ENCODE data around the gene TACR1.

The TACR1 gene

DNA sequence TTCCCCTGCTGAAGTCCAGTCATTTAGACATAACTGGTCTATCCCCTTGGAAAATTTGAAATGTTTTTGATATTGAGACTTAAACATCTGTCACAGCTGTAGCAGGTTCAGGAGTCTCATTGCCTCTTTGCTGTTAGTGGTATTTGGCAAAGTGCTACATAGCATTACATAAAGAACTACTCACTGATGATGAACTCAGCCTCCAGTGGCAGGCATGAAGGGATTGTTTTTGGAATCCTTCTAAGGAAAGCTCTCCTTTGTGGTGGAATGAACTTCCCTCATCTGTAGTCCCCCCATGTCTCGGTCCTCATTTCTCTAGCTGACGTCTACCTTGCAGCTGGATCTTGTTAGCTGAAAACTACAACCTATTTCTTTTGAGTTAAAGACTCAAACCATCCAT lies 111.6 kb downstream of the TACR1 start:
- TF ChIP-seq ZFX (IDR thresholded peaks at IDR 0.05; ENCODE audit: borderline replicate concordance), result no peak
- TF ChIP-seq, protein P1, sequence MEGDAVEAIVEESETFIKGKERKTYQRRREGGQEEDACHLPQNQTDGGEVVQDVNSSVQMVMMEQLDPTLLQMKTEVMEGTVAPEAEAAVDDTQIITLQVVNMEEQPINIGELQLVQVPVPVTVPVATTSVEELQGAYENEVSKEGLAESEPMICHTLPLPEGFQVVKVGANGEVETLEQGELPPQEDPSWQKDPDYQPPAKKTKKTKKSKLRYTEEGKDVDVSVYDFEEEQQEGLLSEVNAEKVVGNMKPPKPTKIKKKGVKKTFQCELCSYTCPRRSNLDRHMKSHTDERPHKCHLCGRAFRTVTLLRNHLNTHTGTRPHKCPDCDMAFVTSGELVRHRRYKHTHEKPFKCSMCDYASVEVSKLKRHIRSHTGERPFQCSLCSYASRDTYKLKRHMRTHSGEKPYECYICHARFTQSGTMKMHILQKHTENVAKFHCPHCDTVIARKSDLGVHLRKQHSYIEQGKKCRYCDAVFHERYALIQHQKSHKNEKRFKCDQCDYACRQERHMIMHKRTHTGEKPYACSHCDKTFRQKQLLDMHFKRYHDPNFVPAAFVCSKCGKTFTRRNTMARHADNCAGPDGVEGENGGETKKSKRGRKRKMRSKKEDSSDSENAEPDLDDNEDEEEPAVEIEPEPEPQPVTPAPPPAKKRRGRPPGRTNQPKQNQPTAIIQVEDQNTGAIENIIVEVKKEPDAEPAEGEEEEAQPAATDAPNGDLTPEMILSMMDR (IDR thresholded peaks at IDR 0.05), result no peak
- H3K27ac ChIP-seq, result no peak overlapping the region

DNA sequence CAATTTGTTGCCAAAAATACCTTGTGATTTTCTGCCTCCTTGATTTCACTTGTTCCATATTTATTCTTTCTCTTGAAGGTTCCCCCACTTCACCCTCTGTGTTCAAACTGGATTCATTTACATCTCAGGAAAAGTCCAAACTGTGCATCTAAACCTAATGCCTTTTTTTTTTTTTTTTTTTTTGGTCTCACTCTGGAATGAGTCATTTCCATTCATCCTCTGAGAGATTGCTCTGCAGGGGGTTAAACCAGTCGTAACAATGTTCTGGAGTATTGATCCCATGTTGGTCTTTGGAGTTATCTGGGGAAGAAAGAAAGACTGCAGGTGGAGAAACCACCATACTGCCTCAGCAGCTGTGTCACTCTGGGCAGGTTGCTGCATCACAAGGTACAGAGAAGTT lies 119.7 kb downstream of the TACR1 start:
- H3K27ac ChIP-seq, result no peak overlapping the region
- TF ChIP-seq, protein P1 (IDR thresholded peaks at IDR 0.05), result no peak
- no peak for TF ChIP-seq ZFX (IDR thresholded peaks at IDR 0.05; ENCODE audit: borderline replicate concordance)

DNA sequence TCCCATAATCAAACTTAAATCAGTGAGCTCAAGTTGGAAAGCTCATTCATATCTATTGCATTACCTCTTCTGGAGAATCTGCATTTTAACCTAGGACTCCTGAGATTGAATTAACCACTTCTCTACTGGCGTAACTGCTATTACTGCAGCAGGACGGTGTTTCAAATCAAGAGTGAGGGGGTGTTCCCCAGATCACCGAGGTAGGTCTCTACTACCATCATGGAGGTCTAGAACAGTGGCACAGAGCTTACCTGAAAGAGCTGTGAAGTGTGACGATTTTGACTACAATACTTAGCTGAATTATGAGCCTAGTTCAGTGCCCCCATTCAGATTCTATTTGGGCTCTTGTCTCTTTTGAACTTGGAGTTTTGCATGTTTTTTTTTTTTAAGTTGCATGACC lies 121.4 kb downstream of the TACR1 start:
- TF ChIP-seq, protein P1 (IDR thresholded peaks at IDR 0.05), result no peak
- no peak for TF ChIP-seq ZFX (IDR thresholded peaks at IDR 0.05; ENCODE audit: borderline replicate concordance)
- H3K27ac ChIP-seq, result no peak overlapping the region

DNA sequence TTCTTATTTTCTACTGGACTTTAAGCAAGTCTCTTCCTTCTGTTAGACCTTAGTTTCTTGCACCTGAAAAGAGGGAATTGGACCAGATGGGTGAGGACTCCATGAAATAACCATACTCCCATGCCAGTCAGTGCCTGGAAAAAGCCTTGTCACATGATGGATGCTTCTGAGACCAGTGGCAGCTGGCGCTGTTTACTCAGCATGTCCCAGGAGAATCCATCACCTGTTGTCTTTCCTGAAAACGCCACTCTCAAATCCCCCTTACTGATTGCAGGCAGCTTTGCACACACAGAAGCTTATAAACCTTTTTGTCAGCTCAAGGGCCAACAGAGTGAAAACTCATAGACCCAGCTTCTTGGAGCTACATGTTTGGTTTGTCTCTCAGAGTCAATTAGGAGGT lies 123.2 kb downstream of the TACR1 start:
- no peak overlapping the region for H3K27ac ChIP-seq
- TF ChIP-seq, protein P1 (IDR thresholded peaks at IDR 0.05), result no peak
- no peak for TF ChIP-seq ZFX (IDR thresholded peaks at IDR 0.05; ENCODE audit: borderline replicate concordance)

DNA sequence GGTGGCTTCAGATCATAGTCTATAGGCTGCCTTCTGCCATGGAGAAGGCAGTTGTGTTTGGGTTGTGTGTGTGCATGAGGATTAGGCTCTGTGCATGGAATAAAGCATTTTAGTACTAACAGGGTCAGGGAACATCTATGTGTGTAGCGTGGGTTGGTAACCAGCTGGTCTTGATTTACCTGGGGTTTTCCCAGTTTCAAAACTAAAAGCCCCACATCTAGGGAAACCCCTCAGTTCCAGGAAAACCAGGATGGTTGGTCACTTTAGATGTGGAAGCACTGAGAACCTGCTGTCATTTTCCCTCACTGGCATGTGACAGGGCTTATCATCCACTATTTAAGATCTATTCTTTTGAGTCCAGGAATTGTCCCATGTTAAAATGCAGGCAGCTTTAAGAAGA lies 124.6 kb downstream of the TACR1 start:
- H3K27ac ChIP-seq, result no peak overlapping the region
- TF ChIP-seq ZFX (IDR thresholded peaks at IDR 0.05; ENCODE audit: borderline replicate concordance), result no peak
- TF ChIP-seq, protein P1 (IDR thresholded peaks at IDR 0.05), result no peak

DNA sequence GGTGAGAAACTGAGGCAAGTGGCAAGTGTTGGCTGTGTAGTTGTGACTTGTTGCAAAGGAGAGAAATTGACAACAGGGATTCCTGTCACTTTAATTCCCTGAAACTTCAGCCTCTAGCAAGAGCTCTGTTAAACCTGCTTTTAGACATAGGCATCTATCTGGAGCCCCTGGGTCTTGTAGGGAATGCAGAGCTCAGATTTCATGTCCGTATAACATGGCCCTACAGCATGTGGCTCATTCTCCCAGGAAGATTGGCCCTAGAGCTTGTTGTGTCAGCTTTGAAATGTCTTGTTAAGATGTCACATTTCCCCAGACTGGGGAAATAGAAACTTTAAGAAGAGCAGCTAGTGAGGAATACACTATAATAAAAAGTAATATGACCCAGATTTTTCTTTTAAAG lies 125.1 kb downstream of the TACR1 start:
- TF ChIP-seq ZFX (IDR thresholded peaks at IDR 0.05; ENCODE audit: borderline replicate concordance), result no peak
- TF ChIP-seq, protein P1 (IDR thresholded peaks at IDR 0.05), result no peak
- H3K27ac ChIP-seq, result no peak overlapping the region

DNA sequence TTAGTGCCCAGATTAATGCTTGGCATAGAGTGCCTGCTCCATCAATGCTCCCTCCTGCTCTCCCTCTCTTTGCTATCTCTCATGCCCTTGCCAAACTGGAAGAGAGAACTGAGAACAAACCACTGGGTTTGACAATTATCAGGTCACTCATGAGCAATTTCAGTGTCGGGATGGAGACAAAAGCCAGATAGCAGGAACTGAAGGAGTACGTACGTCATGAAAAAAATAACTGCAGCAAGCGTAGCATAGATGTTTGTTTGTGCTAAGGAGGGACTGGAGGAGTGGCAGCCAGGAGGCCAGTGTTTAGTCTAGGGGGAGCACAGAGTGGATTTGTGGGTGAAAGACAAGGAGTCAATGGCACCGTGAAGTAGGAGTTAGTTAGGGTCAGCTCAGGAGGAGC lies 127.6 kb downstream of the TACR1 start:
- no peak for TF ChIP-seq ZFX (IDR thresholded peaks at IDR 0.05; ENCODE audit: borderline replicate concordance)
- TF ChIP-seq, protein P1 (IDR thresholded peaks at IDR 0.05), result no peak
- no peak overlapping the region for H3K27ac ChIP-seq
